T-cell (primary cell): ENCODE data around the gene SMURF1. TPM values are rescaled to one million over a fixed set of nuclear protein-coding genes. Genes with fewer than 3 reads are reported as not detected.

Experiments used
- ATAC-seq, 4 experiments: fragments of 200-7000 bp in 3 of 4; fragments of 150-1000 bp in 1 of 4; cut with Tn5 transposase; replicated peaks in 1 of 4; 1 replicate in 3 of 4; 2 replicates in 1 of 4; pipeline ENCODE4 v1.10.0; 2021; ENCODE audit warnings: moderate library complexity in 3 of 4, mild to moderate bottlenecking in 2 of 4, moderate number of reproducible peaks in 1 of 4
- CTCF ChIA-PET, 2 donors: fragments of 300-600 bp; sonication (Branson Sonifier 250); formaldehyde crosslinking; loops; one replicate each; lab custom pipeline; 2022; ENCODE audit warnings: antibody characterized with exemption in 2 of 2; lab: Charles Lee
- POLR2A ChIA-PET, 2 donors: fragments of 300-600 bp; sonication (Branson Sonifier 250); formaldehyde crosslinking; loops; one replicate each; lab custom pipeline; 2022; ENCODE audit warnings: antibody characterized with exemption in 2 of 2; lab: Charles Lee
- DNase-seq, 35 experiments: peaks; one replicate each; pipeline versions ENCODE4 v3.0.0 to v3.0.0-alpha.2; 2013 to 2023
- H3K27ac ChIP-seq: one replicate; pipeline ENCODE4 v1.5.1; 2013; ENCODE audit warnings: low read length
- H3K27me3 ChIP-seq, 2 experiments: replicated peaks in 1 of 2; 1 replicate in 1 of 2; 2 replicates in 1 of 2; pipeline versions ENCODE4 v1.6.1 to v1.7.0; 2013; ENCODE audit warnings: low read length in 1 of 2, mixed read lengths in 1 of 2; ENCODE audit not compliant: control insufficient read depth in 2 of 2, insufficient read depth in 2 of 2; ENCODE audit errors: extremely low read depth in 1 of 2
- H3K36me3 ChIP-seq, 2 donors: 1 replicate in 1 of 2; 2 replicates in 1 of 2; pipeline versions ENCODE4 v1.6.1 to v1.7.0; 2013; ENCODE audit warnings: low read length in 1 of 2; ENCODE audit not compliant: control insufficient read depth in 2 of 2, insufficient read depth in 1 of 2; ENCODE audit errors: extremely low read depth in 1 of 2
- H3K4me1 ChIP-seq, 2 experiments: 1 replicate in 1 of 2; 2 replicates in 1 of 2; pipeline versions ENCODE4 v1.6.1 to v1.7.0; 2013; ENCODE audit warnings: low read length in 2 of 2, mixed read lengths in 1 of 2; ENCODE audit not compliant: insufficient read depth in 2 of 2, control insufficient read depth in 1 of 2; ENCODE audit errors: extremely low read depth in 1 of 2
- H3K4me3 ChIP-seq, 2 donors: 1 replicate in 1 of 2; 2 replicates in 1 of 2; pipeline versions ENCODE4 v1.5.1 to v1.7.0; 2013; ENCODE audit warnings: mild to moderate bottlenecking in 2 of 2, low read length in 1 of 2, moderate library complexity in 1 of 2; ENCODE audit not compliant: control insufficient read depth in 1 of 2; ENCODE audit errors: extremely low read depth in 1 of 2
- H3K9me3 ChIP-seq: 2 replicates; pipeline ENCODE4 v1.7.0; 2013
- H3K27ac Mint-ChIP-seq, 2 donors: one replicate each; pipeline ENCODE4 v1.8.0; 2020 to 2021; ENCODE audit warnings: mild to moderate bottlenecking in 2 of 2, mixed read lengths in 2 of 2
- H3K27me3 Mint-ChIP-seq, 2 donors: one replicate each; pipeline ENCODE4 v1.8.0; 2021 to 2022; ENCODE audit warnings: mixed read lengths in 2 of 2
- H3K36me3 Mint-ChIP-seq: one replicate; pipeline ENCODE4 v1.8.0; 2021; ENCODE audit warnings: mixed read lengths
- H3K4me1 Mint-ChIP-seq, 3 donors: one replicate each; pipeline ENCODE4 v1.8.0; 2020 to 2022; ENCODE audit warnings: mixed read lengths in 3 of 3, mild to moderate bottlenecking in 1 of 3
- H3K4me3 Mint-ChIP-seq, 3 donors: one replicate each; pipeline ENCODE4 v1.8.0; 2020 to 2022; ENCODE audit warnings: mild to moderate bottlenecking in 3 of 3, mixed read lengths in 3 of 3, moderate library complexity in 3 of 3
- H3K9me3 Mint-ChIP-seq, 3 donors: one replicate each; pipeline ENCODE4 v1.8.0; 2020 to 2022; ENCODE audit warnings: mixed read lengths in 3 of 3
- WGBS: methylation state at CpG from one replicate; pipeline ENCODE4 v1.1.5; 2013; ENCODE audit warnings: missing lambda C conversion rate; ENCODE audit not compliant: insufficient coverage; 5-methylcytosine and 5-hydroxymethylcytosine counted together
- total RNA-seq, 35 experiments: library from RNA in 6 of 35; stranded (reverse) in 6 of 35; fragments of 120-200 nt in 1 of 35; gene quantifications; one replicate each; pipeline versions ENCODE4 v1.2.1 to v1.2.4 and lab custom pipeline; 2013 to 2026

The SMURF1 gene
- total RNA-seq, 5 donors from 2014 or later (not counting 1 experiment from before 2014, with no cell fraction given): 21.6 to 26.4 (median 22.7) TPM

- DNase-seq (no peak), ATAC-seq (no peak)
- Histone ChIP-seq H3K27ac (no peak overlapping the region), H3K4me1 (peaks cover 17 to 19% of the 10 kb centered on the region in 2 experiments), H3K9me3 (no peaks in the 10 kb centered on the region), H3K27me3 (no peaks in the 10 kb centered on the region), H3K4me3 (no peak overlapping the region), H3K36me3 (no peaks in the 10 kb centered on the region)
- no peaks in the 10 kb centered on the region for H3K9me3 Mint-ChIP-seq
- CTCF ChIA-PET: interaction anchor here in 1 of 2 donors (0.7 kb wide), 1 partner anchor 35 kb away, joined by 3 read pairs; no protein-coding TSS in a partner anchor
- no peaks in the 10 kb centered on the region for H3K27me3 Mint-ChIP-seq
- no peak overlapping the region for H3K4me3 Mint-ChIP-seq
- peak overlapping the region in 1 of 2 donors; percentile 24 for H3K27ac Mint-ChIP-seq
- H3K36me3 Mint-ChIP-seq: peaks cover 3% of the 10 kb centered on the region
- H3K4me1 Mint-ChIP-seq: peaks cover 68 to 72% (median 69%) of the 10 kb centered on the region in 3 donors
- POLR2A ChIA-PET: interaction anchor here in 1 of 2 donors (0.6 kb wide), 1 partner anchor 86 kb away, joined by 3 read pairs; no protein-coding TSS in a partner anchor
Measured at GRCh38 chr7:99139036-99139435, 4.9 kb downstream of the SMURF1 start.

GRCh38 chr7:99137411-99138180 is 6.3 kb downstream of the SMURF1 start:
- ChIA-PET CTCF (interaction anchor here in 1 of 2 donors (0.7 kb wide), 1 partner anchor 17 kb away, joined by 3 read pairs; no protein-coding TSS in a partner anchor), POLR2A (interaction anchor here in 1 of 2 donors (0.7 kb wide), 1 partner anchor 64 kb away, joined by 3 read pairs; no protein-coding TSS in a partner anchor)
- Histone ChIP-seq H3K36me3 (no peaks in the 10 kb centered on the region), H3K4me1 (peaks cover 16 to 21% of the 10 kb centered on the region in 2 experiments), H3K4me3 (no peak overlapping the region), H3K9me3 (no peaks in the 10 kb centered on the region), H3K27ac (no peak overlapping the region), H3K27me3 (no peaks in the 10 kb centered on the region)
- H3K4me1 Mint-ChIP-seq: peaks cover 79 to 82% (median 80%) of the 10 kb centered on the region in 3 donors
- H3K27me3 Mint-ChIP-seq: no peaks in the 10 kb centered on the region
- no peak for ATAC-seq
- no peak overlapping the region for H3K27ac Mint-ChIP-seq
- 95% methylated on average over 4 of the region's 10 CpGs for WGBS
- H3K36me3 Mint-ChIP-seq: peaks cover 3% of the 10 kb centered on the region
- DNase-seq: no peak
- no peaks in the 10 kb centered on the region for H3K9me3 Mint-ChIP-seq
- H3K4me3 Mint-ChIP-seq: no peak overlapping the region

GRCh38 chr7:99135938-99136337 is 8.0 kb downstream of the SMURF1 start:
- WGBS: no CpG with 5 or more reads among the region's 4 CpGs
- POLR2A ChIA-PET: no interaction called here
- H3K9me3 ChIP-seq: no peaks in the 10 kb centered on the region

GRCh38 chr7:99133766-99134564 is 9.9 kb downstream of the SMURF1 start:
- Histone ChIP-seq H3K27ac (no peak overlapping the region), H3K36me3 (no peaks in the 10 kb centered on the region), H3K9me3 (no peaks in the 10 kb centered on the region), H3K4me3 (no peak overlapping the region), H3K27me3 (no peaks in the 10 kb centered on the region), H3K4me1 (peaks cover 4 to 8% of the 10 kb centered on the region in 2 experiments)
- CTCF ChIA-PET: interaction anchor here in 1 of 2 donors (0.6 kb wide), 1 partner anchor 89 kb away, joined by 4 read pairs; no protein-coding TSS in a partner anchor
- Mint-ChIP-seq H3K27me3 (no peaks in the 10 kb centered on the region), H3K4me1 (peaks cover 64 to 79% (median 71%) of the 10 kb centered on the region in 3 donors), H3K36me3 (no peaks in the 10 kb centered on the region), H3K9me3 (no peaks in the 10 kb centered on the region), H3K4me3 (no peak overlapping the region), H3K27ac (no peak overlapping the region)
- DNase-seq: no peak
- no CpG with 5 or more reads among the region's 9 CpGs for WGBS
- no peak for ATAC-seq
- POLR2A ChIA-PET: no interaction called here

More at GRCh38 chr7:99135938-99136337, 8.0 kb downstream of the SMURF1 start:
- Histone ChIP-seq H3K27ac (no peak overlapping the region), H3K27me3 (no peaks in the 10 kb centered on the region), H3K4me1 (peaks cover 6 to 14% of the 10 kb centered on the region in 2 experiments), H3K4me3 (no peak overlapping the region), H3K36me3 (no peaks in the 10 kb centered on the region)
- H3K4me1 Mint-ChIP-seq: peaks cover 77 to 86% (median 81%) of the 10 kb centered on the region in 3 donors
- ATAC-seq: no peak
- H3K4me3 Mint-ChIP-seq: no peak overlapping the region
- CTCF ChIA-PET: no interaction called here
- H3K27ac Mint-ChIP-seq: no peak overlapping the region
- no peak for DNase-seq
- H3K9me3 Mint-ChIP-seq: no peaks in the 10 kb centered on the region
- H3K27me3 Mint-ChIP-seq: no peaks in the 10 kb centered on the region
- peaks cover 2% of the 10 kb centered on the region for H3K36me3 Mint-ChIP-seq

GRCh38 chr7:99132595-99133321 is 11.2 kb downstream of the SMURF1 start:
- ATAC-seq: no peak
- Histone ChIP-seq H3K9me3 (no peaks in the 10 kb centered on the region), H3K36me3 (no peaks in the 10 kb centered on the region), H3K4me3 (no peak overlapping the region), H3K4me1 (peaks cover 4 to 6% of the 10 kb centered on the region in 2 experiments), H3K27ac (no peak overlapping the region), H3K27me3 (no peaks in the 10 kb centered on the region)
- Mint-ChIP-seq H3K36me3 (no peaks in the 10 kb centered on the region), H3K4me3 (no peak overlapping the region), H3K4me1 (peaks cover 56 to 75% (median 66%) of the 10 kb centered on the region in 3 donors), H3K9me3 (no peaks in the 10 kb centered on the region), H3K27ac (no peak overlapping the region), H3K27me3 (no peaks in the 10 kb centered on the region)
- 100% methylated on average over 1 of the region's 8 CpGs for WGBS
- ChIA-PET POLR2A (no interaction called here), CTCF (no interaction called here)
- no peak for DNase-seq

GRCh38 chr7:99131290-99131689 is 12.6 kb downstream of the SMURF1 start:
- no peaks in the 10 kb centered on the region for H3K9me3 Mint-ChIP-seq
- Histone ChIP-seq H3K4me3 (no peak overlapping the region), H3K36me3 (no peaks in the 10 kb centered on the region), H3K4me1 (peaks cover 4 to 6% of the 10 kb centered on the region in 2 experiments), H3K27ac (no peak overlapping the region), H3K9me3 (no peaks in the 10 kb centered on the region), H3K27me3 (no peaks in the 10 kb centered on the region)
- WGBS: 100% methylated on average over 1 of the region's 2 CpGs
- CTCF ChIA-PET: no interaction called here
- no peak for ATAC-seq
- no peaks in the 10 kb centered on the region for H3K27me3 Mint-ChIP-seq
- H3K4me1 Mint-ChIP-seq: peaks cover 66 to 73% (median 67%) of the 10 kb centered on the region in 3 donors
- H3K4me3 Mint-ChIP-seq: no peak overlapping the region
- peak overlapping the region in 1 of 2 donors; percentile 39 for H3K27ac Mint-ChIP-seq
- H3K36me3 Mint-ChIP-seq: no peaks in the 10 kb centered on the region
- POLR2A ChIA-PET: no interaction called here
- DNase-seq: no peak
